Lower leg skin (tissue), 4 donors: ENCODE data around the gene S100A14. TPM values are rescaled to one million over a fixed set of nuclear protein-coding genes. Genes with fewer than 3 reads are reported as not detected.
A peak's percentile ranks its signal among the peaks of the same experiment; 100 is the strongest.
"Not testable (repeated sequence)": the region's sequence is repeated elsewhere in the genome, so short reads cannot be mapped to it uniquely, and the experiment has no call there.

Experiments used
- DNase-seq, 2 donors: peaks; one replicate each; pipeline ENCODE4 v3.0.0-alpha.2; 2019; ENCODE audit warnings: low spot score in 2 of 2
- H3K4me3 ChIP-seq: fragments of 200-600 bp; sonication (generic); 2 replicates; pipeline ENCODE4 v1.5.1; 2017; ENCODE audit warnings: mild to moderate bottlenecking, low read depth; ENCODE audit not compliant: poor library complexity, severe bottlenecking
- CTCF ChIP-seq, 3 donors: fragments of 450-650 bp; IDR thresholded peaks; one replicate each; pipeline ENCODE4 v1.5.1; 2016; ENCODE audit warnings: antibody characterized with exemption in 3 of 3, mild to moderate bottlenecking in 3 of 3, moderate library complexity in 2 of 3
- POLR2A ChIP-seq, 2 donors: fragments of 450-650 bp; IDR thresholded peaks; one replicate each; pipeline ENCODE4 v1.6.1; 2016 to 2017; ENCODE audit warnings: antibody characterized with exemption in 2 of 2, mild to moderate bottlenecking in 1 of 2, moderate library complexity in 1 of 2
- WGBS, 2 donors: methylation state at CpG; one replicate each; pipeline ENCODE4 v1.1.5; 2018; 5-methylcytosine and 5-hydroxymethylcytosine counted together
- intact Hi-C: fragments of 100-400 bp; cut with DNase I; formaldehyde crosslinking; loops from one replicate; pipeline ENCODE4 v1.15.0; 2023; ENCODE audit warnings: low total_unique reads
- total RNA-seq, 4 donors: library from RNA; depleted of rRNA; stranded (reverse); fragments of >200 nt; gene quantifications; one replicate each; pipeline ENCODE4 v1.1.0, GENCODE V29; 2016

S100A14 gene
- total RNA-seq, 4 donors from 2014 or later, result 416 to 668 (median 495) TPM

- intact Hi-C loops, result loop anchor here (10.0 kb wide), 2 partner anchors 86 to 176 kb away; no protein-coding TSS in a partner anchor
- H3K4me3 ChIP-seq, result no peak overlapping the region
- TF ChIP-seq CTCF (IDR thresholded peaks at IDR 0.05) (no peak), POLR2A (IDR thresholded peaks at IDR 0.05) (no peak)
- DNase-seq, result no peak
Observed at GRCh38 chr1:153578490-153578889, 37.6 kb downstream of the S100A14 start.

- intact Hi-C loops, result loop anchor here (10.0 kb wide), 2 partner anchors 87 to 177 kb away; no protein-coding TSS in a partner anchor
- no peak for DNase-seq
Observed at GRCh38 chr1:153577624-153578051, 38.5 kb downstream of the S100A14 start.

GRCh38 chr1:153577138-153577537 lies 39.0 kb downstream of the S100A14 start:
- intact Hi-C loops, result loop anchor here (10.0 kb wide), 2 partner anchors 88 to 178 kb away; no protein-coding TSS in a partner anchor
- no peak for DNase-seq
- 54 to 61% methylated on average over 4 of the region's 4 CpGs for WGBS, 2 donors
- TF ChIP-seq POLR2A (IDR thresholded peaks at IDR 0.05), result no peak
- no peak for TF ChIP-seq CTCF (IDR thresholded peaks at IDR 0.05)
- no peak overlapping the region for H3K4me3 ChIP-seq

More at GRCh38 chr1:153577624-153578051, 38.5 kb downstream of the S100A14 start:
- no peak for TF ChIP-seq POLR2A (IDR thresholded peaks at IDR 0.05)
- no peak for TF ChIP-seq CTCF (IDR thresholded peaks at IDR 0.05)
- 24 to 35% methylated on average over 9 of the region's 9 CpGs for WGBS, 2 donors
- no peak overlapping the region for H3K4me3 ChIP-seq

GRCh38 chr1:153575497-153575896 lies 40.6 kb downstream of the S100A14 start:
- not testable (repeated sequence) for DNase-seq, H3K4me3 ChIP-seq
- 86 to 87% methylated on average over 10 of the region's 10 CpGs for WGBS, 2 donors
- intact Hi-C loops, result loop anchor here (10.0 kb wide), 2 partner anchors 89 to 179 kb away; no protein-coding TSS in a partner anchor

GRCh38 chr1:153575081-153575491 lies 41.0 kb downstream of the S100A14 start:
- not testable (repeated sequence) for DNase-seq, H3K4me3 ChIP-seq
- WGBS, 2 donors, result 92% methylated on average over 27 of the region's 35 CpGs
- intact Hi-C loops, result loop anchor here (10.0 kb wide), 2 partner anchors 90 to 180 kb away; no protein-coding TSS in a partner anchor

GRCh38 chr1:153573351-153573750 lies 42.8 kb downstream of the S100A14 start:
- H3K4me3 ChIP-seq, result no peak overlapping the region
- WGBS, 2 donors, result 70 to 83% methylated on average over 3 of the region's 3 CpGs
- no peak for DNase-seq
- no peak for TF ChIP-seq CTCF (IDR thresholded peaks at IDR 0.05)
- no peak for TF ChIP-seq POLR2A (IDR thresholded peaks at IDR 0.05)
- intact Hi-C loops, result loop anchor here (10.0 kb wide), 2 partner anchors 91 to 181 kb away; no protein-coding TSS in a partner anchor

GRCh38 chr1:153572569-153573015 lies 43.5 kb downstream of the S100A14 start:
- intact Hi-C loops, result loop anchor here (10.0 kb wide), 2 partner anchors 92 to 182 kb away; no protein-coding TSS in a partner anchor
- no peak overlapping the region for H3K4me3 ChIP-seq
- TF ChIP-seq CTCF (IDR thresholded peaks at IDR 0.05), result no peak
- 4 to 7% methylated on average over 3 of the region's 3 CpGs for WGBS, 2 donors
- DNase-seq, result peak; percentile 85 to 94
